Peyer's patch (tissue), 4 donors: ENCODE measurements around the gene GHITM.

Experiments
- CTCF ChIP-seq, 6 experiments: fragments of 450-650 bp in 4 of 6; fragments of 200-600 bp in 2 of 6; sonication (generic) in 1 of 6; IDR thresholded peaks; one replicate each; pipeline ENCODE4 v1.5.1; 2017 to 2019; ENCODE audit warnings: antibody characterized with exemption in 6 of 6, mild to moderate bottlenecking in 3 of 6, moderate library complexity in 1 of 6
- POLR2A ChIP-seq, 2 donors: fragments of 450-650 bp; IDR thresholded peaks; one replicate each; pipeline ENCODE4 v1.5.1; 2017; ENCODE audit warnings: antibody characterized with exemption in 2 of 2, mild to moderate bottlenecking in 2 of 2, moderate library complexity in 2 of 2

- no peak for TF ChIP-seq CTCF (IDR thresholded peaks at IDR 0.05)
- TF ChIP-seq POLR2A (IDR thresholded peaks at IDR 0.05) = no peak
Observed at GRCh38 chr10:84126785-84127167, 12.5 kb upstream of the GHITM start.
